GM12865 (cell line): ENCODE results near the gene SH3PXD2A.
"Not testable (repeated sequence)": the region's sequence is repeated elsewhere in the genome, so short reads cannot be mapped to it uniquely, and the experiment has no call there.

Experiments
- DNase-seq: peaks from one replicate; pipeline ENCODE4 v3.0.0; 2010; ENCODE audit warnings: low read depth
- H3K4me3 ChIP-seq: 2 replicates; pipeline ENCODE4 v1.5.1; 2011; ENCODE audit warnings: mild to moderate bottlenecking, low read depth, low read length, control low read depth
- TF ChIP-seq, protein P1 (sequence below): IDR thresholded peaks from 2 replicates; pipeline ENCODE4 v1.5.1; 2011; ENCODE audit warnings: low read length, control low read depth, low read depth, inconsistent platforms; ENCODE audit not compliant: insufficient read depth; ENCODE audit errors: missing control alignments

The SH3PXD2A gene

DNA sequence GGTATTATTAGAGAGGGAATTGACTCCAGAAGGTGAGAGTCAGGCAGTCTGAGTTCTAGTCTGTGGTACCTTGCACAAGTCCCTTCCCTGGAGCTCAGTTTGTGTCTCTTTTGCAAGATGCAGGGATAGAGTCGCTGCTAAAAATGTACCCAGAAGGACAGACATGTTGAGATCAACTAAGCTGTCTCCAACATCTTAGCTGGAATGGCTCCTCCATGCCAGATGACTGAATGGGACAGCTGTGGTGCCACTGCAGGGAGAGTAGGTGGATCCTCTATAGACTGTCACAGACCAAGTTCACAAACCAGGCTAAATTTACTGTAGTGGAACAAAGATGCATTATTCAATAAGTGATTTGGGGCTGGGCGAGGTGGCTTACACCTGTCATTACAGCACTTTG is 241.8 kb downstream of the SH3PXD2A start:
- DNase-seq, result no peak
- H3K4me3 ChIP-seq, result no peak overlapping the region
- TF ChIP-seq, protein P1, sequence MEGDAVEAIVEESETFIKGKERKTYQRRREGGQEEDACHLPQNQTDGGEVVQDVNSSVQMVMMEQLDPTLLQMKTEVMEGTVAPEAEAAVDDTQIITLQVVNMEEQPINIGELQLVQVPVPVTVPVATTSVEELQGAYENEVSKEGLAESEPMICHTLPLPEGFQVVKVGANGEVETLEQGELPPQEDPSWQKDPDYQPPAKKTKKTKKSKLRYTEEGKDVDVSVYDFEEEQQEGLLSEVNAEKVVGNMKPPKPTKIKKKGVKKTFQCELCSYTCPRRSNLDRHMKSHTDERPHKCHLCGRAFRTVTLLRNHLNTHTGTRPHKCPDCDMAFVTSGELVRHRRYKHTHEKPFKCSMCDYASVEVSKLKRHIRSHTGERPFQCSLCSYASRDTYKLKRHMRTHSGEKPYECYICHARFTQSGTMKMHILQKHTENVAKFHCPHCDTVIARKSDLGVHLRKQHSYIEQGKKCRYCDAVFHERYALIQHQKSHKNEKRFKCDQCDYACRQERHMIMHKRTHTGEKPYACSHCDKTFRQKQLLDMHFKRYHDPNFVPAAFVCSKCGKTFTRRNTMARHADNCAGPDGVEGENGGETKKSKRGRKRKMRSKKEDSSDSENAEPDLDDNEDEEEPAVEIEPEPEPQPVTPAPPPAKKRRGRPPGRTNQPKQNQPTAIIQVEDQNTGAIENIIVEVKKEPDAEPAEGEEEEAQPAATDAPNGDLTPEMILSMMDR, result no peak

DNA sequence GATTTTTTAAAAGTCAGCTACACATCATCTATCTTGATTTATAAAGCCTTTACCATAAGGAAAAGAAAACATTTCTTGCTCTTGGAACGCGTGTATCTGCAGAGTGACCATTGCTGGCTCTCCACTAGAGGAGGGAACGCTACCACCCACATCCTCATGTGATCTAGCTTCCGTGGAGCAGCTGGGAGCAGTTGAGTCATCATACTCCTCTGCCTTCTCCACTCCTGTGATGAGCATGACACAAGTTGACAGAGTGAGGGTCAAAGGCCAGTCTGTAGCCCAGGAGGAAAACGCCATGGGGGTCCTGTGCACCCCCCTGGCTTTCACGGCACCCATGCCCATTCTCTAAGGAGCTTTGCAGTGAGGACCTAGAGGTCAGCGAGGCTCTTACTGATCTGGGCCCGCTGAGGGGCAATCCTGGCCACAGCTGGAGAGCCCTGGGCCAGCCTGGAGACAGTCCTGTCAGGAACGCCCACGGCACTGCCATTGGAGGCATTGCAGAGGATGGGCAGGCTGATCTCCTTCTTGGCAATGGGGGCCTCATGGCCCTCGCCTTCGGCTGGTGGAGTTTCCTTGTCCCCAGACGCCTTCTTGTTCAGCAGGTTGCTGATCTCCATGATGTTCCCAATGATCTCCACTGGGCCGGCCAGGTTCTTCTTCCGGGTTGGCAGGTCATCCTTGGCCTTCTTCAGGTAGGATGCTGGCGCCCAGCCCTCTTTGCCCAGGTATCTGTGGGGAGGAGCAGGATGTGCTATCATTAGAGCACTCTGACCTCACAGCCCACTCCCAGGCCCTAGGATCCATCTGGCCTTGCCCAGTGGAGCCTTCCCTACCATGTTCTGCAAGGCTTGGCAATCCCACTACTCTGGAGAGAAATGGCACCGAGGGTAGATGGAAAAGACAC is 242.7 kb downstream of the SH3PXD2A start:
- TF ChIP-seq, protein P1, result no peak
- no peak for DNase-seq
- no peak overlapping the region for H3K4me3 ChIP-seq

DNA sequence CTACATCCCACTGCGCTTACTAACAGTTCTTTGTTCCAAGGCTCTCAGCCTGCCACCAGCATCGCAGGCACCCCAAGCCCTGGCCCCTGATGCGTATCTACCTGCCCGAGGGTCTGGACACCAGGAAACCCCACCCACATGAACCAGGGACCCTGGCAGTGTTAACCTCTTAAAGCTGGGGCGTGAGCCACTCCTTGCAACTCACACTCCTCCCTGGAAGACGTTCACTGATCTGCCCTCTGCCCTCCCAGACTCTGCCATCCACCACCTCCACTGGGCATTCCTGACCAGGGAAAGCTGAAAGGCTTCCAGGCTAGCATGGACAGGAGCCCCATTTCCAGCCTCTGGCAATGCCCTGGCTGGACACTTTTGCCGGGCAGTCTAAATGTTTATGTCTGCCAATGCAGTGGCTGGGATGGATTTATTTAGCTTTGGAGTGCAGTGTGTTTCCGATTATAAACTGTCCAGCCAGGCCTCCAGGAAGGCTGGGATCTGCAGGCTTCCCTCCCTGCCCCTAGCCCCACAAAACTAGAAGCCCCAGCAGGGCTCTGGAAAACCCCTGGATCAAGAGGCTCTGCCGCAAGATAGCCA is 244.4 kb downstream of the SH3PXD2A start:
- no peak for DNase-seq
- TF ChIP-seq, protein P1, result no peak

DNA sequence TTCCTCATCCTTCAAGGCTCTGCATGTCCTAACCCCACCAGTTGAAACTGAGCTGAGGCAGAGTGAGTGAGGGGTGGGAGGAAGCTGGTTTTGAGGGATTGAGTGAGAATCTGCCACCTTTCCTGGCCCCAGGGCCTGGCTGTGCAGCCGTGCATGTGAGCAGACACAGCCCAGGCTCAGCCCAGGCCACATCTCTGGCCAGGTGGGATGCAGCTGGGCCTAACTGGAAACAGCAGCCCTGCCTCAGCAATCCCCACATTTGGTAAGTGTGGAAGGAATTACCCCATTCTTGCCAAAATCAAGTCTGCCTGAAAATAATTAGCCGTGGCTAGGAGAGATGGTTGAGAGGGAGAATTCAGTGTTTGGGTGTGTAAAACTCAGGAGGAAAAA is 245.3 kb downstream of the SH3PXD2A start:
- no peak for DNase-seq
- H3K4me3 ChIP-seq, result no peak overlapping the region
- TF ChIP-seq, protein P1, result no peak

More for the DNA sequence above, 244.4 kb downstream of the SH3PXD2A start:
- no peak overlapping the region for H3K4me3 ChIP-seq

DNA sequence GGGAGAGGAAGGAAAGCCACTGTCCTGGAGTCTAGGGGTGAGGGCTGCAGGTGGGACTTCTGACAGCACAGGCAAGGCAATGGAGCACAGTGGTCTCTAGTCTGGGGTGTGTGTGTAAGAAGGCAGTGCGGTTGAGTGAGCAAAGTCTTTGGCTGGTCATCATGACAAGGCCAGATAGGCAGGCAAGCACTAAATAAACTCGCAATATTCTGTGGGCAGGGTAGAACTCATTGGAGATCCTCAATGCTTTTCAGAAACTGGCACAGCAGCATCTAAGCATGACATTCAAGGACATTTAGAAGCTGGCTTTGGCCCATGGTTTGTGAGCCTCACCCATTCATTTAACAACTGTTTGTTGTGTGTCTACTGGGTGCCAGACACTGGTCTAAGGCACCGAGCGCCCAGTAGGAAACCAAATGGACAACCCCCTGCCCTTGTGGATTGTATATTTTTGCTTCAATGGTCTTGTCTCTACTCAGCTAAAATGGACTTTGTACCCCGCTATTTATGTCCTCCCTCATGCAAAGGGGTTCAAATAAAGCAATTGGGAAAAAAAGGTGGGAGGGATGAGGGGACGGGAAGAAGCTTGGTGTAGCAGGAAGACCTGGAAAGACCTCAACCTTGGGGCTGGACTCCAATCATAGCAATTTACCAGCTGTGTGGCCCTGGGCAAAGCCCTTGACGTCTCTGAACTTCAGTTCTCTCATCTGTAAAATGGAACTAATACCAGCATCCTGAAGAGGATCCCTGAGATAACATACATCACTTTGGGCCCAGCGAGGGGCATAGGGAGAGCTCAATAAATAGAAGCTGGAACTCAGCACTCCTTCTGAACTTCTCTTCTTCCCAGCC is 245.9 kb downstream of the SH3PXD2A start:
- no peak for DNase-seq
- TF ChIP-seq, protein P1, result no peak
- no peak overlapping the region for H3K4me3 ChIP-seq

DNA sequence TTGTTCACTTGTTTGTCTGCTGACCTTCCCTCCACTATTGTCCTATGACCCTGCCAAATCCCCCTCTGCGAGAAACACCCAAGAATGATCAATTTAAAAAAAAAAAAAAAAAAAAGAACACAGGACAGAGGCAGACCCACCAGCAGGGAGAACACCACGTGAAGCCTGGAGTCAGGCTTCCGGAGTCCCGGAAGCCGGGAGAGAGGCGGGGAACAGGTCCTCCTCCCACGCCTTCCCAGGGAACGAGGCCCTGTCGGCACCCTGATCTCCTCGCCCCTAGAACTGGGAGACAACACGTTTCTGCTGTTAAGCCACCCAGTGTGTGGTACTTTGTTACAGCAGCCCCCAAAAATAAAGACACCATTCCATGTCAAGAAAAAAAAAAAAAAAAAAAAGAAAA is 247.3 kb downstream of the SH3PXD2A start:
- DNase-seq, H3K4me3 ChIP-seq: not testable (repeated sequence)

DNA sequence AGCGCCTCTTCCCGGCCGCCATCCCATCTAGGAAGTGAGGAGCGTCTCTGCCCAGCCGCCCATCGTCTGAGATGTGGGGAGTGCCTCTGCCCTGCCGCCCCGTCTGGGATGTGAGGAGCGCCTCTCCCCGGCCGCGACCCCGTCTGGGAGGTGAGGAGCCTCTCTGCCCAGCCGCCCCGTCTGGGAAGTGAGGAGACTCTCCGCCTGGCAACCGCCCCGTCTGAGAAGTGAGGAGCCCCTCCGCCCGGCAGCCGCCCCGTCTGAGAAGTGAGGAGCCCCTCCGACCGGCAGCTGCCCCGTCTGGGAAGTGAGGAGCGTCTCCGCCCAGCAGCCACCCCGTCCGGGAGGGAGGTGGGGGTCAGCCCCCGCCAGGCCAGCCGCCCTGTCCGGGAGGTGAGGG is 248.3 kb downstream of the SH3PXD2A start:
- not testable (repeated sequence) for DNase-seq, H3K4me3 ChIP-seq

DNA sequence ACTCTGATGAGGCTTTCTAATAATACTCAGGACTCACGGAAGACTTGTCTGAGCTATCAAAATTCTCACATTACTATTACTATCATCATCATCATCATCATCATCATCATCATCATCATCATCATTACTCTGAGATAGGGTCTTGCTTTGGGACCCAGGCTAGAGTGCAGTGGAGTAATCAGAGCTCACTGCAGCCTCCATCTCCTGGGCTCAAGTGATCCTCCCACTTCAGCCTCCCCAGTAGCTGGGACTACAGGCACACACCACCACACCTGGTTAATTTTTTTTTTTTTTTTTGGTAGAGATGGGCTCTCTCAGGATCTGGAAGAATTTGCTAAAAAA is 249.3 kb downstream of the SH3PXD2A start:
- not testable (repeated sequence) for H3K4me3 ChIP-seq, DNase-seq
